Activated T-cell treated with anti-CD3 and anti-CD28 coated beads, Interleukin-2, amount 50 U/mL, for 24 hours (primary cell): Measurements from ENCODE around the gene KRT5.
"Not testable (repeated sequence)": the region's sequence is repeated elsewhere in the genome, so short reads cannot be mapped to it uniquely, and the experiment has no call there.

Source experiments
- DNase-seq: peaks from one replicate; pipeline ENCODE4 v3.0.0-alpha.2; 2020
- H3K27ac Mint-ChIP-seq: 2 replicates; pipeline ENCODE4 v1.8.0; 2020; ENCODE audit warnings: mild to moderate bottlenecking, mixed read lengths
- H3K27me3 Mint-ChIP-seq: 2 replicates; pipeline ENCODE4 v1.8.0; 2020; ENCODE audit warnings: mixed read lengths
- H3K36me3 Mint-ChIP-seq: 2 replicates; pipeline ENCODE4 v1.8.0; 2020; ENCODE audit warnings: low read depth, mixed read lengths
- H3K4me1 Mint-ChIP-seq: 2 replicates; pipeline ENCODE4 v1.8.0; 2020; ENCODE audit warnings: low read depth, mixed read lengths
- H3K4me3 Mint-ChIP-seq: 2 replicates; pipeline ENCODE4 v1.8.0; 2020; ENCODE audit warnings: mild to moderate bottlenecking, moderate library complexity, mixed read lengths
- H3K9me3 Mint-ChIP-seq: 2 replicates; pipeline ENCODE4 v1.8.0; 2020; ENCODE audit warnings: mixed read lengths

The KRT5 gene

GRCh38 chr12:52499806-52500560 lies 20.2 kb downstream of the KRT5 start:
- Mint-ChIP-seq H3K4me1 (peaks cover 3% of the 10 kb centered on the region), H3K9me3 (no peaks in the 10 kb centered on the region), H3K36me3 (no peaks in the 10 kb centered on the region), H3K27ac (no peak overlapping the region), H3K27me3 (peaks cover 9% of the 10 kb centered on the region), H3K4me3 (no peak overlapping the region)
- DNase-seq, result no peak

GRCh38 chr12:52498946-52499345 lies 21.2 kb downstream of the KRT5 start:
- Mint-ChIP-seq H3K9me3 (no peaks in the 10 kb centered on the region), H3K36me3 (no peaks in the 10 kb centered on the region), H3K27me3 (peaks cover 9% of the 10 kb centered on the region), H3K4me3 (no peak overlapping the region), H3K27ac (no peak overlapping the region), H3K4me1 (peaks cover 3% of the 10 kb centered on the region)
- no peak for DNase-seq

DNA sequence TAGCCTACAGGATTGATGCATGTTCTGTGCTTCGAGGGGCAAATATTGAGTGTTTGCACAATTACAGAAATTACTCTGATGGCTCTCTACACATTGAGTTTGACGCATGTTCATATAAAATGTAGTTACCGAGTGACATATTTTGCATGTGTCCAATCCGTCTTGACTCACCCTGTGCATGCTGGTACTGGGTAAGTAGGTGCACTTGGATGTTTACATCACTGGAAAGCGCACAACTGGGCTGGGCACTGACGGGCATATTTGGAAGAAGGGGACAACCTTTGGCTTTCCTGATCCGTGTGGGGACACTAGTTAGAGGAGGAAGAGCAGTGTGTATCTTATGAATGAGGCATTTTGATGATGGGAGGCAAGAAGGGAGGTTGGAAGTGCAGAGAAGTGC lies 22.2 kb downstream of the KRT5 start:
- Mint-ChIP-seq H3K27ac (no peak overlapping the region), H3K9me3 (no peaks in the 10 kb centered on the region), H3K36me3 (no peaks in the 10 kb centered on the region), H3K4me3 (no peak overlapping the region), H3K4me1 (peaks cover 3% of the 10 kb centered on the region), H3K27me3 (peaks cover 12% of the 10 kb centered on the region)
- DNase-seq, result no peak

DNA sequence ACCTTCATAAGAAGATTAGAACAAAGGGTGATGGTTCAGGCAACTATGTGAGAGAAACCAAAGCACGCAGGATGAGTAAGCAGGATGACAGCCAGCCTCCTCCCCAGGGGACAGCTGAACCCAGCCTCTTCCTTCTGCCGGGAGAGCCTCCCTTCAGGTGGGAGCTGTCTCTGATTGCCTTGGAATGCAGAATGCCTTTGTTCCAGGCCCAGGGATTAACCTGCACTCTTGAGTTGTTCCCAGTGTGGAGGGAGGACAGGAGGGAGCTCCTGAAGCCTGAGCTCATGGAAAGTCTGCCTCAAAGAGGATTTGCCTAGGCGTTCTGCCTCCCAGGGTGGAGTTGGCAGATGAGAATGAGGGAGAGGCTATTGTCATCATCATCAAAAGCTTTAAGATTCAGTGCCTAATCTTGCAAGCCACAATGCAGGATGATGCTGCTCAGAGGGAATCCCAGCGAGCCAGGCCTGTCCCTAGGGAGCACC lies 23.6 kb downstream of the KRT5 start:
- no peaks in the 10 kb centered on the region for H3K9me3 Mint-ChIP-seq
- H3K4me1 Mint-ChIP-seq, result peaks cover 3% of the 10 kb centered on the region
- no peak overlapping the region for H3K4me3 Mint-ChIP-seq
- no peak overlapping the region for H3K27ac Mint-ChIP-seq
- H3K36me3 Mint-ChIP-seq, result no peaks in the 10 kb centered on the region
- peaks cover 22% of the 10 kb centered on the region for H3K27me3 Mint-ChIP-seq
- DNase-seq, result no peak

GRCh38 chr12:52496054-52496453 lies 24.1 kb downstream of the KRT5 start:
- H3K27ac Mint-ChIP-seq, result no peak overlapping the region
- H3K27me3 Mint-ChIP-seq, result peaks cover 28% of the 10 kb centered on the region
- H3K36me3 Mint-ChIP-seq, result no peaks in the 10 kb centered on the region
- no peak for DNase-seq
- H3K4me3 Mint-ChIP-seq, result no peak overlapping the region
- no peaks in the 10 kb centered on the region for H3K9me3 Mint-ChIP-seq
- H3K4me1 Mint-ChIP-seq, result peaks cover 3% of the 10 kb centered on the region

DNA sequence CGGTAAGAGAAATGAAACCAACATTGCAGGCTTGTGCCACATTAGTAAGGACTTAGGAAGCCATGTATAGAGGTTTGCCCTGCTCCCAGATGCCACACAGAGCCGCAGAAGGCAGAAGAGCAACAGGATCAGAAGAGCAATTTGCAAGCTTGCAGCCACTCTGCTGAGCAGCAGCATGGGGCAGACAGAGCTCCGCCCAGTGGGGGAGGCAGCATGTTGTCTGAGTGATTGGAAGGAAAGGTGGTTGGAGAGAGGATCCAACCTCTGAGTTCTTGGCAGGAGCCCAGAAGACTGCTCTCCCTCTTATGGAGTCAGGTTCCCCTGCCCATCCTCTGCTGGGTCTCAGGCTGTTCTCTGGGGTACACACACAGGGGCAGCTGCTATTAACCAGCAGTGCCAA lies 24.8 kb downstream of the KRT5 start:
- H3K9me3 Mint-ChIP-seq, result no peaks in the 10 kb centered on the region
- peaks cover 33% of the 10 kb centered on the region for H3K27me3 Mint-ChIP-seq
- H3K4me3 Mint-ChIP-seq, result no peak overlapping the region
- H3K36me3 Mint-ChIP-seq, result no peaks in the 10 kb centered on the region
- DNase-seq, result no peak
- no peak overlapping the region for H3K27ac Mint-ChIP-seq
- H3K4me1 Mint-ChIP-seq, result peaks cover 3% of the 10 kb centered on the region

- Mint-ChIP-seq H3K27me3 (peaks cover 34% of the 10 kb centered on the region), H3K4me1 (peaks cover 3% of the 10 kb centered on the region), H3K27ac (no peak overlapping the region), H3K9me3 (no peaks in the 10 kb centered on the region), H3K4me3 (no peak overlapping the region), H3K36me3 (no peaks in the 10 kb centered on the region)
- DNase-seq, result no peak
Measured at GRCh38 chr12:52494518-52494917, 25.7 kb downstream of the KRT5 start.

DNA sequence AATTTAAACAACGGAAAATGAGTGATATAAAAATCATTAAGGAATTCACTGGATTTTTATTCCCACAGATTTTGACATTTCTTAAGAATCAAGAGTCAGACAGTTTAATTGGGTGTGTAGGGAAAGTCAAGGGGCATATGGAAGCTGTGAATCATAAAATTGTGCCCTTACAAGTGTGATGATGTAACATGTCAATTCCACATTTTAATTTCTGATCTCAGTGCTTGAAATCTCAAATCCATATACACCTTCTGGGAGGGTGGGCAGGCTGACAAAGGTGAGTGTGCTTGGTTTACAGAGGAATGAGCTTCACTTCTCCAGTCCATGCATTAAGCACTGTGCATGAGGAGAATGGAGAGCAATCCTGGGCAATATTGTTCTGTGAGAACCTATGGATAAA lies 26.1 kb downstream of the KRT5 start:
- Mint-ChIP-seq H3K27ac (no peak overlapping the region), H3K36me3 (no peaks in the 10 kb centered on the region), H3K4me3 (no peak overlapping the region), H3K9me3 (no peaks in the 10 kb centered on the region), H3K4me1 (peaks cover 3% of the 10 kb centered on the region), H3K27me3 (peaks cover 34% of the 10 kb centered on the region)
- no peak for DNase-seq

DNA sequence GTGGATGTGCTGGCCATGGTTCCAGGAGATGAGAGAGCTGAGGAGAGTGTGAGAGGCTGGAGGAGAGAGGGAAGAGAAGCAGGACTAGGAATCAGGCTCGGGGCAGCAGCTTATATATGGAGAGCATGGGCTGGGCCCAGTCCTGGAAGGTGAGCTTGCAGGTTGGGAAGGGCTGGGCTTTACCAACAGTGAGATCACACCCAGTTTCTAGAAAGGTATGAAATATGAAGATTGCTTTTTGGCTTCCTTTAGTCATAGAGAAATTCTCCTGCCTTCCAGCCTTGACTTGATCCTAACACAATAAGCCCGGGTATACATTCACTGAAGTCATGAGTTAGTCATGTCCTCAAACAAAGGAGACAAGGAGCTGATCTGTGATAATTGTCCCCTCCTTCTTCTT lies 27.0 kb downstream of the KRT5 start, which contains the start of gene KRT6A:
TSS of gene KRT6A (minus strand) at position 86 of the 400 bp plus-strand sequence. CDS start at position 17, 69 bp downstream.
- no peak within 1 kb of the TSS for H3K4me3 Mint-ChIP-seq
- no peak within 1 kb of the TSS for H3K27ac Mint-ChIP-seq
- H3K4me1 Mint-ChIP-seq, result peaks cover 3% of the 10 kb centered on the region
- H3K36me3 Mint-ChIP-seq, result no peaks in the 10 kb centered on the region
- peaks cover 38% of the 10 kb centered on the region for H3K27me3 Mint-ChIP-seq
- DNase-seq, result no peak
- no peaks in the 10 kb centered on the region for H3K9me3 Mint-ChIP-seq

GRCh38 chr12:52492405-52492804 lies 27.8 kb downstream of the KRT5 start:
- H3K36me3 Mint-ChIP-seq, H3K4me1 Mint-ChIP-seq: not testable (repeated sequence)
- peaks cover 36% of the 10 kb centered on the region for H3K27me3 Mint-ChIP-seq

GRCh38 chr12:52491495-52491894 lies 28.7 kb downstream of the KRT5 start:
- H3K27me3 Mint-ChIP-seq, result peaks cover 42% of the 10 kb centered on the region
- H3K36me3 Mint-ChIP-seq, result not testable (repeated sequence)

More at GRCh38 chr12:52492405-52492804, 27.8 kb downstream of the KRT5 start:
- H3K4me3 Mint-ChIP-seq, DNase-seq, H3K27ac Mint-ChIP-seq, H3K9me3 Mint-ChIP-seq: not testable (repeated sequence)

GRCh38 chr12:52488736-52489135 lies 31.5 kb downstream of the KRT5 start:
- Mint-ChIP-seq H3K4me3 (no peak overlapping the region), H3K4me1 (no peaks in the 10 kb centered on the region), H3K27me3 (peaks cover 61% of the 10 kb centered on the region), H3K36me3 (no peaks in the 10 kb centered on the region), H3K9me3 (peaks cover 10% of the 10 kb centered on the region), H3K27ac (no peak overlapping the region)
- no peak for DNase-seq

More at GRCh38 chr12:52491495-52491894, 28.7 kb downstream of the KRT5 start:
- not testable (repeated sequence) for H3K9me3 Mint-ChIP-seq, DNase-seq, H3K4me3 Mint-ChIP-seq, H3K27ac Mint-ChIP-seq, H3K4me1 Mint-ChIP-seq

- not testable (repeated sequence) for H3K4me3 Mint-ChIP-seq, DNase-seq, H3K27ac Mint-ChIP-seq, H3K36me3 Mint-ChIP-seq, H3K4me1 Mint-ChIP-seq
- H3K27me3 Mint-ChIP-seq, result peaks cover 64% of the 10 kb centered on the region
- H3K9me3 Mint-ChIP-seq, result peaks cover 10% of the 10 kb centered on the region
Measured at GRCh38 chr12:52487744-52488443, 32.3 kb downstream of the KRT5 start.

GRCh38 chr12:52487211-52487610 lies 33.0 kb downstream of the KRT5 start:
- H3K9me3 Mint-ChIP-seq, result peaks cover 10% of the 10 kb centered on the region
- DNase-seq, result no peak
- H3K4me3 Mint-ChIP-seq, result no peak overlapping the region
- H3K27me3 Mint-ChIP-seq, result peaks cover 63% of the 10 kb centered on the region
- no peak overlapping the region for H3K27ac Mint-ChIP-seq
- no peaks in the 10 kb centered on the region for H3K36me3 Mint-ChIP-seq
- no peaks in the 10 kb centered on the region for H3K4me1 Mint-ChIP-seq
